ENCODE data around the gene ARRDC5.
"Not testable (repeated sequence)": the region's sequence is repeated elsewhere in the genome, so short reads cannot be mapped to it uniquely, and the experiment has no call there.

Gene ARRDC5

DNA sequence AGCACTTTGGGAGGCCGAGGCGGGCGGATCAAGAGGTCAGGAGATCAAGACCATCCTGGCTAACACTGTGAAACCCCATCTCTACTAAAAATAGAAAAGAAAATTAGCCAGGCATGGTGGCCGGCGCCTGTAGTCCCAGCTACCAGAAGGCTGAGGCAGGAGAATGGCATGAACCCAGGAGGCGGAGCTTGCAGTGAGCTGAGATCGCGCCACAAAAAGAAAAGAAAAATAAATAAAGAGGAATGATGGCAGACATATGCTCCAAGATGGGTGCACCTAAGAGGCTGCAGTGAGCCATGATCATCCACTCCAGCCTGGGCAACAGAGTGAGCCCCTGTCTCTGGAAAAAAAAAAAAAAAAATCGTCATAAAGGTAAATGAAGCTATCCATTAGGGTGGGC, 56.7 kb downstream of the ARRDC5 start:
- H3K23ac ChIP-seq (ENCODE audit: low read length in 2 of 2); H2BK120ac ChIP-seq (ENCODE audit: low read depth, low read length); H3K4me2 ChIP-seq (ENCODE audit: low read length, poor library complexity, severe bottlenecking); H3K14ac ChIP-seq (ENCODE audit: low read length in 2 of 2); H2BK12ac ChIP-seq (ENCODE audit: low read length in 2 of 2); H2BK15ac ChIP-seq (ENCODE audit: low read depth, poor library complexity, severe bottlenecking); H3K18ac ChIP-seq (ENCODE audit: low read depth in 1 of 2, low read length in 2 of 2); H3K9me3 ChIP-seq (ENCODE audit: control insufficient read depth, low read length); H2AFZ ChIP-seq (ENCODE audit: low read depth, low read length); H3K4ac ChIP-seq (ENCODE audit: low read depth in 1 of 2, low read length in 2 of 2); H2AK5ac ChIP-seq (ENCODE audit: low read length, severe bottlenecking); H2BK5ac ChIP-seq (ENCODE audit: low read depth, low read length, poor library complexity, severe bottlenecking); H4K8ac ChIP-seq (ENCODE audit: low read length); H3K27me3 ChIP-seq (ENCODE audit: control insufficient read depth in 1 of 2, insufficient read depth in 1 of 2, low read length in 2 of 2); H3K4me3 ChIP-seq (ENCODE audit: insufficient read depth in 1 of 2, low read depth in 1 of 2, low read length in 2 of 2); H4K91ac ChIP-seq (ENCODE audit: low read length): not testable (repeated sequence)
- Histone ChIP-seq H3K9ac (ENCODE audit: low read length) (peak overlapping the region; percentile 29), H3K27ac (ENCODE audit: low read length, poor library complexity, severe bottlenecking) (peak overlapping the region; percentile 68), H3K79me1 (replicated peaks; ENCODE audit: low read length, poor library complexity, severe bottlenecking) (peaks cover 16% of the 10 kb centered on the region), H3K36me3 (ENCODE audit: control insufficient read depth in 1 of 2, insufficient read depth in 2 of 2, low read depth in 1 of 2, low read length in 2 of 2) (peaks cover 73 to 79% of the 10 kb centered on the region in 2 experiments), H3K4me1 (ENCODE audit: control insufficient read depth, insufficient read depth, low read depth, low read length) (peaks cover 28% of the 10 kb centered on the region)
- DNase-seq: peak; percentile 75
- 42% methylated on average over 8 of the region's 9 CpGs for WGBS

DNA sequence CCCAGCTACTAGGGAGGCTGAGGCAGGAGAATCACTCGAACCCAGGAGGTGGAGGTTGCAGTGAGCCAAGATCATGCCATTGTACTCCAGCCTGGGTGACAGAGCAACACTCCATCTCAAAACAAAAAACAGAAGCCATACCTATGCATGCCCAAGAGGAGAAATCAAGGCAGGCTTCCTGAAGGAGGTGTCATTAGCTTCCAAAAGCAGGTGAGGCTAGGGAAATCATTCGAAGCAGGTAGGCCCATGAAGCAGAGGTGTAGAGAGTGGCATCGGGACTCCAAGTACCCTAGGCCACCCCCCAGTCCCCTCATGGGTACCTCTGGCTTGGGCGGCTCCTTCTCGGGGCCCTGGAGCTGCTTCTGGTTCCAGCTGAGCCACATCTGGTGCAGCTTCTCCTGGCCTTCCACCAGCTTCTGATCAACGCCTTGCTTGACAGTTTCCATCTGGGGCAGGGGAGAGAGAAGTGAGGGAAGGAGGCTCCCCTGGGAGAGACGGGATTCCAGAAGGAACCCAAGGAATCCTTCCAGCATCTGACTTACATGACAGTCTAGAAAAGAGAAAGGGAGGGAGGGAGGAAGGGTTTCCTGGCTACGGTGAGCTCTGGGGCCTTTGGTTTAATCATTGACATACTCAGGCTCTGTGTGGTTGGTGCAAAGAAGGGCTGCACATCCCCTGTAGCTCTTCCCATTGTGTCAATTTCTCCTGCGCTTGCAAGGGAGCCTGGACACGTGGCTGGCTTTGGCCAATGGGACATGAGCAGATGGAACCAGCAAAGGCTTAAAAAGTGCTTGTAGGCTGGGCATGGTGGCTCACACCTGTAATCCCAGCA, 58.1 kb downstream of the ARRDC5 start:
- Histone ChIP-seq H3K14ac (ENCODE audit: low read length in 2 of 2) (no peak overlapping the region), H3K23ac (ENCODE audit: low read length in 2 of 2) (no peak overlapping the region), H2AFZ (ENCODE audit: low read depth, low read length) (no peak overlapping the region), H3K9ac (ENCODE audit: low read length) (peak overlapping the region; percentile 53), H3K4me3 (ENCODE audit: insufficient read depth in 1 of 2, low read depth in 1 of 2, low read length in 2 of 2) (no peak overlapping the region), H2BK5ac (ENCODE audit: low read depth, low read length, poor library complexity, severe bottlenecking) (no peak overlapping the region), H2BK12ac (ENCODE audit: low read length in 2 of 2) (no peak overlapping the region), H3K27ac (ENCODE audit: low read length, poor library complexity, severe bottlenecking) (peak overlapping the region; percentile 75), H3K79me1 (replicated peaks; ENCODE audit: low read length, poor library complexity, severe bottlenecking) (peaks cover 21% of the 10 kb centered on the region), H2BK120ac (ENCODE audit: low read depth, low read length) (no peak overlapping the region), H3K4ac (ENCODE audit: low read depth in 1 of 2, low read length in 2 of 2) (no peak overlapping the region), H3K9me3 (ENCODE audit: control insufficient read depth, low read length) (no peaks in the 10 kb centered on the region), H4K91ac (ENCODE audit: low read length) (no peak overlapping the region), H3K4me2 (ENCODE audit: low read length, poor library complexity, severe bottlenecking) (peak overlapping the region; percentile 1), H3K4me1 (ENCODE audit: control insufficient read depth, insufficient read depth, low read depth, low read length) (peaks cover 26% of the 10 kb centered on the region), H4K8ac (ENCODE audit: low read length) (no peak overlapping the region), H2BK15ac (ENCODE audit: low read depth, poor library complexity, severe bottlenecking) (no peak overlapping the region), H2AK5ac (ENCODE audit: low read length, severe bottlenecking) (no peak overlapping the region), H3K36me3 (ENCODE audit: control insufficient read depth in 1 of 2, insufficient read depth in 2 of 2, low read depth in 1 of 2, low read length in 2 of 2) (peaks cover 73 to 81% of the 10 kb centered on the region in 2 experiments), H3K27me3 (ENCODE audit: control insufficient read depth in 1 of 2, insufficient read depth in 1 of 2, low read length in 2 of 2) (no peaks in the 10 kb centered on the region), H3K18ac (ENCODE audit: low read depth in 1 of 2, low read length in 2 of 2) (peak overlapping the region in 1 of 2 experiments; percentile 57)
- DNase-seq: peak; percentile 65
- 77% methylated on average over 9 of the region's 10 CpGs for WGBS

GRCh38 chr19:4843647-4843965, 59.1 kb downstream of the ARRDC5 start:
- Histone ChIP-seq H3K27ac (ENCODE audit: low read length, poor library complexity, severe bottlenecking) (no peak overlapping the region), H3K79me1 (replicated peaks; ENCODE audit: low read length, poor library complexity, severe bottlenecking) (peaks cover 18% of the 10 kb centered on the region), H3K18ac (ENCODE audit: low read depth in 1 of 2, low read length in 2 of 2) (no peak overlapping the region), H3K4ac (ENCODE audit: low read depth in 1 of 2, low read length in 2 of 2) (no peak overlapping the region), H4K8ac (ENCODE audit: low read length) (no peak overlapping the region), H2AK5ac (ENCODE audit: low read length, severe bottlenecking) (no peak overlapping the region), H3K9ac (ENCODE audit: low read length) (no peak overlapping the region), H4K91ac (ENCODE audit: low read length) (no peak overlapping the region), H3K4me1 (ENCODE audit: control insufficient read depth, insufficient read depth, low read depth, low read length) (peaks cover 24% of the 10 kb centered on the region), H3K4me2 (ENCODE audit: low read length, poor library complexity, severe bottlenecking) (no peak overlapping the region), H2AFZ (ENCODE audit: low read depth, low read length) (no peak overlapping the region), H2BK120ac (ENCODE audit: low read depth, low read length) (no peak overlapping the region), H3K36me3 (ENCODE audit: control insufficient read depth in 1 of 2, insufficient read depth in 2 of 2, low read depth in 1 of 2, low read length in 2 of 2) (peaks cover 75 to 82% of the 10 kb centered on the region in 2 experiments), H3K4me3 (ENCODE audit: insufficient read depth in 1 of 2, low read depth in 1 of 2, low read length in 2 of 2) (no peak overlapping the region), H3K14ac (ENCODE audit: low read length in 2 of 2) (no peak overlapping the region), H2BK5ac (ENCODE audit: low read depth, low read length, poor library complexity, severe bottlenecking) (no peak overlapping the region), H3K9me3 (ENCODE audit: control insufficient read depth, low read length) (no peaks in the 10 kb centered on the region), H3K27me3 (ENCODE audit: control insufficient read depth in 1 of 2, insufficient read depth in 1 of 2, low read length in 2 of 2) (no peaks in the 10 kb centered on the region), H2BK12ac (ENCODE audit: low read length in 2 of 2) (no peak overlapping the region), H3K23ac (ENCODE audit: low read length in 2 of 2) (no peak overlapping the region), H2BK15ac (ENCODE audit: low read depth, poor library complexity, severe bottlenecking) (no peak overlapping the region)
- DNase-seq: no peak
- WGBS: 93% methylated on average over 6 of the region's 6 CpGs

Small RNAs within 50 kb of the gene (small RNA-seq; reads per million reads assigned to genes)
- 2.0 reads per million for gene MIR4747 (ENCODE audit: low read depth)
